ENCODE data around the gene HLA-DOA.

HLA-DOA gene

GRCh38 chr6:33017018-33017417 lies 7.6 kb upstream of the HLA-DOA start:
- DNase-seq (ENCODE audit: low read depth) = no peak

- DNase-seq (ENCODE audit: low read depth) = no peak
Observed at GRCh38 chr6:33015798-33016197, 6.4 kb upstream of the HLA-DOA start.

- peak; percentile 52 for DNase-seq (ENCODE audit: low read depth)
Observed at GRCh38 chr6:33014841-33015634, 5.6 kb upstream of the HLA-DOA start.

- DNase-seq (ENCODE audit: low read depth) = no peak
Observed at GRCh38 chr6:33013608-33014007, 4.2 kb upstream of the HLA-DOA start.

- no peak for DNase-seq (ENCODE audit: low read depth)
Observed at GRCh38 chr6:33010356-33010755, 965 bp upstream of the HLA-DOA start.

- DNase-seq (ENCODE audit: low read depth) = no peak
Observed at GRCh38 chr6:33007831-33008400, 1.5 kb downstream of the HLA-DOA start.

GRCh38 chr6:33004940-33005339 lies 4.5 kb downstream of the HLA-DOA start:
- DNase-seq (ENCODE audit: low read depth) = no peak

- no peak for DNase-seq (ENCODE audit: low read depth)
Observed at GRCh38 chr6:33001685-33002084, 7.7 kb downstream of the HLA-DOA start.

GRCh38 chr6:33000055-33000454 lies 9.3 kb downstream of the HLA-DOA start:
- DNase-seq (ENCODE audit: low read depth) = no peak

- DNase-seq (ENCODE audit: low read depth) = no peak
Observed at GRCh38 chr6:32995448-32995847, 13.9 kb downstream of the HLA-DOA start.

GRCh38 chr6:32993363-32993973 lies 15.9 kb downstream of the HLA-DOA start:
- DNase-seq (ENCODE audit: low read depth) = no peak

GRCh38 chr6:32991972-32992371 lies 17.4 kb downstream of the HLA-DOA start:
- DNase-seq (ENCODE audit: low read depth) = no peak

- no peak for DNase-seq (ENCODE audit: low read depth)
Observed at GRCh38 chr6:32989368-32989767, 20.0 kb downstream of the HLA-DOA start.

GRCh38 chr6:32984622-32985389 lies 24.6 kb downstream of the HLA-DOA start:
- peak; percentile 83 for DNase-seq (ENCODE audit: low read depth)

GRCh38 chr6:32983964-32984621 lies 25.3 kb downstream of the HLA-DOA start:
- no peak for DNase-seq (ENCODE audit: low read depth)

GRCh38 chr6:32983493-32983848 lies 25.9 kb downstream of the HLA-DOA start:
- DNase-seq (ENCODE audit: low read depth) = no peak

GRCh38 chr6:32982702-32983492 lies 26.5 kb downstream of the HLA-DOA start:
- no peak for DNase-seq (ENCODE audit: low read depth)

- no peak for DNase-seq (ENCODE audit: low read depth)
Observed at GRCh38 chr6:32982084-32982701, 27.2 kb downstream of the HLA-DOA start.

GRCh38 chr6:32980488-32981038 lies 28.8 kb downstream of the HLA-DOA start:
- no peak for DNase-seq (ENCODE audit: low read depth)

GRCh38 chr6:32979720-32980487 lies 29.5 kb downstream of the HLA-DOA start:
- no peak for DNase-seq (ENCODE audit: low read depth)

Measured in stimulated activated CD4-positive, alpha-beta T cell treated with anti-CD3 and anti-CD28 coated beads, Interleukin-2, amount 100 ng/mL, for 4 hours (primary cell).